SW 1271 (cell line): ENCODE results near the gene LMNTD1.
A peak's percentile ranks its signal among the peaks of the same experiment; 100 is the strongest.
"Not testable (repeated sequence)": the region's sequence is repeated elsewhere in the genome, so short reads cannot be mapped to it uniquely, and the experiment has no call there.

Experiments used
- DNase-seq, 2 experiments: peaks; one replicate each; lab custom pipeline; 2025; lab: John Stamatoyannopoulos, UW

The LMNTD1 gene

GRCh38 chr12:25491396-25492325 lies 61.4 kb downstream of the LMNTD1 start:
- no peak for DNase-seq

GRCh38 chr12:25488956-25489870 lies 63.9 kb downstream of the LMNTD1 start:
- DNase-seq, result not testable (repeated sequence)

- DNase-seq, result no peak
These were observed 70.5 kb downstream of the LMNTD1 start for GRCh38 chr12:25482625-25483024.

- DNase-seq, result no peak
These were observed 72.9 kb downstream of the LMNTD1 start for GRCh38 chr12:25480145-25480544.

- no peak for DNase-seq
These were observed 75.9 kb downstream of the LMNTD1 start for GRCh38 chr12:25477217-25477616.

GRCh38 chr12:25472453-25472852 lies 80.6 kb downstream of the LMNTD1 start:
- no peak for DNase-seq

- no peak for DNase-seq
These were observed 83.2 kb downstream of the LMNTD1 start for GRCh38 chr12:25469861-25470260.

GRCh38 chr12:25469368-25469767 lies 83.7 kb downstream of the LMNTD1 start:
- DNase-seq, result no peak

- no peak for DNase-seq
These were observed 89.6 kb downstream of the LMNTD1 start for GRCh38 chr12:25463521-25463920.

- DNase-seq, result no peak
These were observed 90.1 kb downstream of the LMNTD1 start for GRCh38 chr12:25463005-25463404.

GRCh38 chr12:25459541-25459951 lies 93.5 kb downstream of the LMNTD1 start:
- no peak for DNase-seq

GRCh38 chr12:25458047-25458552 lies 95.0 kb downstream of the LMNTD1 start:
- peak; percentile 67 to 95 for DNase-seq

GRCh38 chr12:25456474-25456873 lies 96.6 kb downstream of the LMNTD1 start:
- no peak for DNase-seq

GRCh38 chr12:25455696-25456095 lies 97.4 kb downstream of the LMNTD1 start:
- no peak for DNase-seq

GRCh38 chr12:25449007-25449406 lies 104.1 kb downstream of the LMNTD1 start:
- DNase-seq, result no peak

- DNase-seq, result no peak
These were observed 106.0 kb downstream of the LMNTD1 start for GRCh38 chr12:25447046-25447445.

GRCh38 chr12:25438638-25439037 lies 114.4 kb downstream of the LMNTD1 start:
- DNase-seq, result no peak

- DNase-seq, result peak in 1 of 2 experiments; percentile 74
These were observed 116.7 kb downstream of the LMNTD1 start for GRCh38 chr12:25436206-25437030.

GRCh38 chr12:25435431-25435830 lies 117.7 kb downstream of the LMNTD1 start:
- DNase-seq, result no peak

- no peak for DNase-seq
These were observed 118.6 kb downstream of the LMNTD1 start for GRCh38 chr12:25434515-25434914.

GRCh38 chr12:25433581-25434325 lies 119.3 kb downstream of the LMNTD1 start:
- DNase-seq, result no peak
